NCI-H524 (cell line): ENCODE measurements around the gene RASGEF1B.

Experiments
- DNase-seq, 2 experiments: peaks; one replicate each; lab custom pipeline; 2025; lab: John Stamatoyannopoulos, UW

Gene RASGEF1B

DNA sequence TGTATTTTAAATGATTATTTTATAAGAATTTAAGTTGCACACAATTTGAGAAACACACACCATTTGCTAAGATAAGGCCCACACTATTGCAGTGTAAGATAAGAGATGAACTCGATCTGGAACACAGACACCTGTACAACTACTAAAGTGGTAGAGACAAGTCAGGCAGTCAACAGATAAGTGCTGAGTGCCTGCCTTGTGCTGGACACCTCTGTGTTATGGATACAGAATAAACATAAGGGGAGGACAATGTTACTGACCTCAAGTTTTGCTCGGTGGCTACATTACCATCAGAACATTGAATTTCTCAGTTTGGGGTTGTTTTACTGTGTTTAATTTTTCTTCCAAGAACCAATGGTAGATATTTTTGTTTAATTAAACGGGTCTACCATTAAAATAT lies 74.1 kb downstream of the RASGEF1B start:
- DNase-seq: no peak

DNA sequence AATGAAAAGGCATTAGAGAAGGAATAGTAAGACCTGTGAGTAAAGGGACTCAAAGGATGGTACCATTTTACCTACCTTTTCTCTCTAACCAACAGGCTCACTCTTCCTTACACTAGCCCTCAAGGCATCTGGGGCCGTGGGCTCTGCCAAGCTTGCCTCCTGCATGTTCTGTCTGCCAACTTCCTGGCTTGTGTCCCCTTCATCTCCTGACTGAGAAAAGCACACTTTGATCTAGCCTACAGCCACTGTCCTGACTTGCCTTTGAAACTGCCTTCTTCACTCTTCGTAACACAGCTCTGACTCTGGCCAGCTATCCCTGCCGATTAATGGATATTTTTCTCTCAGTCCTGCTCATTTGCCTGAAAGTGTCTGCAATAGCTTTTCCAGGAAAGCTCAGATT lies 76.5 kb downstream of the RASGEF1B start:
- DNase-seq: no peak

DNA sequence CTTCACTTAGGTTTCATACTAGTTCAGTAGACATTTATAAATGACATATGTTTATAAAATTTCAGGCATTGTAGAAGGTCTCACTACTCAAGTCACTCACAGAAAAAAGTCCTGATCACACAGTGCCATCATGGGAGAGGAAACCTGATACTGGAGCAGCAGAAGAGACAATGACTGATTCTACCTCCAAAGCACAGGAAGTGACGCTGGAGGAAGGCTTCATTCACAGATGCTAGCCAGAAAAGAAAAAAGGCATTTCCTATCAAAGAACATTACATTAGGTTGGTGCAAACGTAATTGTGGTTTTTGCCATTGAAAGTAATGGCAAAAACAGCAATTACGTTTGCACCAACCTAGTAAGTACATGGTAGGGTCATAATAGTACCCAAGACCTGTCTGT lies 79.5 kb downstream of the RASGEF1B start:
- no peak for DNase-seq

DNA sequence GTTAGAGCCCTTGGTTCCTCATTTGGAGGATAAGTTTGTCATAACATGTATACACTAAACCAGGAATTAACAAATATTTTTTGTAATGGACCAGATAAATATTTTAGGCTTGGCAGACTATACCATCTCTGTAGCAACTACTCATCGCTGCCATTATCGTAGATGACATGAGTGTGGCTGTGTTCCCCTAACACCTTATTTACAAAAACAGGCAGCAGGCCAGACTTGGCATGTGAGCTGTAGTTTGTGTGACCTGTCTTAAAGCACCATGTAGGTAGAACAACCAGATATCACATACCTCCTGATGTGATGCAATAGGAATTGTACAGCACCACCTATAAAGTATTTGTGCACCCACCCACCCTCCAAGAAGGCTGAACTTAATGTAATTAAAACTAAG lies 82.0 kb downstream of the RASGEF1B start:
- no peak for DNase-seq

DNA sequence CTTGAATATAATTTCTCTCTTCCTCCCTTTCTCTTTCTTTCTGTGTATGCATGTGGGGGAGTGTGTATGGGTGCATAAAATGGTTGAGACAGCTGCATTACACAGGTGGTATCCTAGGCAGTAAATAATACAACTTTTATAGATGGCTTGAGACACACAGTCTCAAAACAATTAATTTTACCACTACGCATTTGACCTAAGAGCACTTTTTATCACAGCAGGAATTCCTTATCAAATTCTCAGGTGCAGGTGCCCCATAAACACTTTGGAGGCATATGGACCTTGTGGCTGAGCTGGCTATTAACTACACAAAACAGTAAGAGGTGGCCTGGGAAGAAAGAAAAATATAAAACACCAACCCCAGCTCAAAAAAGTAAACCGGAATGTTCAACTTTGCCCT lies 91.3 kb downstream of the RASGEF1B start:
- no peak for DNase-seq

DNA sequence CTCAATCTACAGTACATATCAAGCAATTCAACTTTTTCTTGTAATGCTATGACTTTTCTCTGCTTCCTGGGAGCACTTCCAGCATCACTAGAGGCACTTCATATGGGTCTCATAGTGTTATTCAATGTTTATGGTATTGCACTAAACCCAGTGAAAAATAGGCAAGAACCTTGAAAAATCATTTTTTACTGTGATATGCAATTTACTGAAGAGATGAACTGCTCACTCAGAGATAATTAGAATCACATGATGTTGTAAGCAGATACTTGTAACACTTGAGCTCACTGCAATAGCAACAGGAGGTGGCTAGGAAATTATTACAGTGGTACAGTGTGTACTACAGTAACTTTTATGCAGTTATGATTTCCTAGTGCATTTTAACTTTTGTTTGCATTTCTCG lies 93.3 kb downstream of the RASGEF1B start:
- no peak for DNase-seq

DNA sequence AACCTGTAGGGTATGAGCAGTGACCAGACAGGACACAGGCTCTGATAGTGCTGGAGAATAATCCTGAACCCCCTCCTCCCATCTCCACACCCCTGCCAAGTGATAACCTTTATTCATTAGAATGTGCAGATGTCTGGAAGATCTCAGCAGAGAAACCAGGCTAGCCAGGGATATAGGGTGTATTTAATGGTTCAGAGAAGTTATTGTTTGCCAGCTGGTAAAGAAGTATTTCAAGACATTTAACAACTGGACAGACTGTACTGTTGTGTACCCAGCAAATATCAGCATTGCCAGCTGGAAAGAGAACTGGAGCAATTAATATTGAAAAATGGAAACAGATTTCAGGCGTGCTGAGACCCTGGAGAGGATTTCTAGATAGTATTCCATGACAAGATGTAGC lies 94.5 kb downstream of the RASGEF1B start:
- no peak for DNase-seq

DNA sequence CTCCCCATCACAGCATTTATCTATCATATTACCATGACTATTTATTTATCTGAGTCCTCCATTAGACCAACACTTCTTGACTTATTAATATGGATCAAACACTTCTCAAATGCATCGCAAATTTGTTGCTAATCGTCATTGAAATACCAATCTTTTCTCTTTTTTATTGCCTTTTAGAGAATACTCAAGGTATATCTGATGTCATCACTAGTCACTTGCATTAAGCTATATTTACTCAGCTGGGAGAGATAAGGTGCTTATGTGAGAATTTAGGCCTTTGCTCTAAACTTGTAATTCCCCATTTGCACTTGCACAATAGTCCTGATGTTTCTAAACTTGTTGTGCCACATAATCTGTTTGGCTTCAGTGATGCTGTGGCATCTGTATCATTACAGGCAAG lies 95.0 kb downstream of the RASGEF1B start:
- DNase-seq: no peak
